GM19463 (cell line): ENCODE results near the gene PTTG1.

Source experiments
- ATAC-seq: cut with Tn5 transposase; IDR thresholded peaks from one replicate; pipeline ENCODE4 v1.9.1; 2021; ENCODE audit warnings: mild to moderate bottlenecking, moderate library complexity; ENCODE audit not compliant: unreplicated experiment

Gene PTTG1

DNA sequence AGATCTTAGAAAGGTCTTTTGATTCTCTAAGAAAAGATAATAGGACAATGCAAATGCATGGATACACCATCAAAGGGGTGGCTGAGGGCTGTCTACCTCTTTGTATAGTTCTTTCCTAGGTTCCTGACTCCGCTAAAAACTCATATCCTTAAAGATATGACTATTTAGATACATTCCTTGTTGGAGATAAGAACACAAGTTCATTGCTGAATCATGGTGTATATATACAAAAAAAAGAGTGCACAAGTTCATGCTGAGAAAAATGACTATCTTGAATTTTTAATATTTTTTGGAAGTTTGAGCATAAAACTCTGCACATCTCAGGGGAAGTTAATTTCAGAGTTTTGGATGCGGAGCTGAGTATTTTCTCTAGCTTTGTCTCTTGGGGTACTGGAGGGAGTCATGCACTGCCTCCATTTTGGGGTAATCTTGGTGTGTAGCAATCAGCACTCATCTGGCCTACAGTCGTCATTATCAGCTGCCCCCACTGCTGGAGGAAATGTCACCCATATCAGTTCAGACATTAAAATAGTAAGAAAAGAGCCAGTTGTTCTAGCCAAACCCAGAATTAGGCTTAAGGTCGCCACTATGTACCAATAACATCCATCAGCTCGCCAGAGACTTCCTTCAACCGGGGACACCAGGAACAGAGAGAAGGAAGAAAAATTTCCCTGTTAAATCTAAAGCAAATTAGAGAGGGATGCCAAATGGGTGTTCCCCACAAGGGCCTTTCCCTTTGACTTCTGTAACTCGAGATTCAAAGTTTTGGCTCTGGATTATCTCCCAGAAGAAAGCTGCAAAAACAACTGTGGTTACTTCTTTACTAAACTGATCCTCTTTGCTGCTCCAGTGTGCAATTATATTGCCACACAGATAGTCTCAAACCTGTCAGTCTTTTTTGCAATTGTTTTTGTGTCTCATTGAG lies 49.0 kb downstream of the PTTG1 start:
- no peak for ATAC-seq

- no peak for ATAC-seq
Measured at GRCh38 chr5:160471761-160472160, 50.1 kb downstream of the PTTG1 start.

DNA sequence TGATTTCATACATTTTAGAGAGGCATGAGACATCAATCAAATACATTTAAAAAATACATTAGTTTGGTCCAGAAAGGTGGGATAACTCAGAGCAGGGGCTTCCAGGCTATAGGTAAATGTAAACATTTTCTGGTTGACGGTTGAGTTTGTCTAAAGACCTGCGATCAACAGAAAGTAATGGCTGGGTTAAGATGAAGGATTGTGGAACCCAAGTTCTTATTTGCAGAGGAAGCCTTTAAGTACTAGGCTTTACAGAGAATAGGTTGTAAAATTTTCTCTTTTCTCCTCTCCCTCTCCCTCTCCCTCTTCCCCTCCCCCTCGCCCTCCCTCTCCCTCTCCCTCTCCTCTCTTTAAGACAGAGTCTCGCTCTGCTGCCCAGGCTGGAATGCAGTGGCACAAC lies 50.8 kb downstream of the PTTG1 start:
- ATAC-seq, result no peak

GRCh38 chr5:160473681-160474080 lies 52.0 kb downstream of the PTTG1 start:
- no peak for ATAC-seq

GRCh38 chr5:160474084-160474483 lies 52.4 kb downstream of the PTTG1 start:
- no peak for ATAC-seq

- ATAC-seq, result no peak
Measured at GRCh38 chr5:160475864-160476438, 54.3 kb downstream of the PTTG1 start.

GRCh38 chr5:160477266-160477970 lies 55.8 kb downstream of the PTTG1 start:
- ATAC-seq, result no peak

DNA sequence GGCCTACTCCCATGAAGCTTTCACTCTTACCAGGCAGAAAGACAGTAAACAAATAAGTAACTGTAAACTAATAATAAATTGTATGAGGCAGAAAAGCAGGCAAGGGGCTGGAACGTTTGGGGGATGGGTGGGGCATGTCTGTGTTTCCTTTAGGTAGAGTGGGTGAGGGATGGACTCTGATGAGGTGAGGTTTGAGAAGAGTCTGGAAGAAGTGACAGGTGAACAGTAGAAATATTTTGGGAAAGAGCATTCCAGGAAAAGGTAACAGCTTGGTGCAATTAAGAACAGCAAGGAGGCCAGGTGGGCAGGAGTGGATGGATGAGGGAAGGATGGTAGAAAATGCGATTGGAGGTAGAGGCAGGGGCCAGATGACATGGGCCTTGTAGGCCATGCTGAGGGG lies 56.5 kb downstream of the PTTG1 start:
- no peak for ATAC-seq
